Panc1 (cell line): ENCODE results near the gene CTNND2. TPM values are rescaled to one million over a fixed set of nuclear protein-coding genes. Genes with fewer than 3 reads are reported as not detected.

Experiments used
- ATAC-seq: fragments of 200-7000 bp; cut with Tn5 transposase; 2 replicates; pipeline ENCODE4 v1.9.1; 2020; ENCODE audit warnings: mild to moderate bottlenecking, moderate library complexity
- BruUV-seq: library from RNA; stranded (reverse); fragments of 400-500 nt; replicated peaks from 2 replicates; lab custom pipeline; 2021; lab: Mats Ljungman, UMichigan
- CTCF ChIA-PET: fragments of 300-600 bp; sonication (Branson Sonifier 250); formaldehyde crosslinking; loops from one replicate; lab custom pipeline; 2022; ENCODE audit warnings: antibody characterized with exemption; lab: Charles Lee
- POLR2A ChIA-PET: fragments of 300-600 bp; sonication (Branson Sonifier 250); formaldehyde crosslinking; loops from one replicate; lab custom pipeline; 2022; ENCODE audit warnings: antibody characterized with exemption; lab: Charles Lee
- DNase-seq: peaks from one replicate; pipeline ENCODE4 v3.0.0-alpha.2; 2010; ENCODE audit warnings: low read depth, low spot score
- H3K27ac ChIP-seq: 2 replicates; pipeline ENCODE4 v1.5.1; 2011; ENCODE audit warnings: mild to moderate bottlenecking, low read length, inconsistent platforms
- H3K27me3 ChIP-seq: fragments of 200-500 bp; sonication (Bioruptor generic); 2 replicates; pipeline ENCODE4 v1.6.0; 2014; ENCODE audit warnings: low read length, inconsistent platforms; ENCODE audit not compliant: control insufficient read depth, insufficient read depth
- H3K36me3 ChIP-seq: fragments of 200-500 bp; sonication (Bioruptor generic); 2 replicates; pipeline ENCODE4 v1.5.1; 2014; ENCODE audit warnings: inconsistent platforms, mild to moderate bottlenecking, low read length, moderate library complexity; ENCODE audit not compliant: control insufficient read depth, insufficient read depth
- H3K4me1 ChIP-seq: 2 replicates; pipeline ENCODE4 v1.5.1; 2011; ENCODE audit warnings: inconsistent platforms, mild to moderate bottlenecking, low read length, moderate library complexity; ENCODE audit not compliant: control insufficient read depth, insufficient read depth
- H3K4me3 ChIP-seq, 2 experiments: 2 replicates each; pipeline ENCODE4 v1.5.1; 2011 to 2012; ENCODE audit warnings: low read depth in 2 of 2, low read length in 2 of 2, mild to moderate bottlenecking in 2 of 2, inconsistent platforms in 1 of 2, moderate library complexity in 1 of 2
- H3K9me3 ChIP-seq: fragments of 200-500 bp; sonication (Bioruptor generic); 2 replicates; pipeline ENCODE4 v1.5.1; 2014; ENCODE audit warnings: low read depth, mild to moderate bottlenecking, inconsistent platforms, low read length, moderate library complexity; ENCODE audit not compliant: control insufficient read depth, insufficient read depth
- POLR2AphosphoS5 ChIP-seq: IDR thresholded peaks from 2 replicates; pipeline ENCODE4 v1.6.1; 2012; ENCODE audit warnings: mild to moderate bottlenecking, low read depth, low read length, moderate library complexity
- SIN3A ChIP-seq: IDR thresholded peaks from 2 replicates; pipeline ENCODE4 v1.6.1; 2012; ENCODE audit warnings: low read depth, mild to moderate bottlenecking, low read length, moderate library complexity, borderline replicate concordance; ENCODE audit not compliant: insufficient read depth
- TCF7L2 ChIP-seq: IDR thresholded peaks from 2 replicates; pipeline ENCODE4 v1.6.1; 2011; ENCODE audit warnings: mild to moderate bottlenecking, low read depth, low read length, inconsistent platforms
- in situ Hi-C: cut with HindIII; loops from 2 replicates; pipeline ENCODE4 v1.10.0; 2016; ENCODE audit warnings: low sequenced_read_pairs, low pct_unique_long_range_greater_than_20kb
- intact Hi-C: fragments of 100-400 bp; cut with micrococcal nuclease; formaldehyde crosslinking; loops from one replicate; pipeline ENCODE4 v1.10.0; 2022; ENCODE audit not compliant: unreplicated experiment
- total RNA-seq: library from RNA; stranded (reverse); gene quantifications from one replicate; pipeline ENCODE4 v1.2.1, GENCODE V29; 2021; ENCODE audit not compliant: unreplicated experiment
- TF ChIP-seq, protein P1 (sequence below): fragments of 450-650 bp; IDR thresholded peaks from 2 replicates; pipeline ENCODE4 v1.5.1; 2017; ENCODE audit warnings: mild to moderate bottlenecking
- TF ChIP-seq, protein P2 (sequence below), 2 experiments: IDR thresholded peaks; 2 replicates each; pipeline ENCODE4 v1.6.1; 2011 to 2012; ENCODE audit warnings: low read depth in 2 of 2, control low read depth in 1 of 2, low read length in 1 of 2, mild to moderate bottlenecking in 1 of 2, moderate library complexity in 1 of 2; ENCODE audit not compliant: insufficient read depth in 1 of 2

CTNND2 gene
- total RNA-seq, 1 experiment from 2014 or later: 1.0 TPM

DNA sequence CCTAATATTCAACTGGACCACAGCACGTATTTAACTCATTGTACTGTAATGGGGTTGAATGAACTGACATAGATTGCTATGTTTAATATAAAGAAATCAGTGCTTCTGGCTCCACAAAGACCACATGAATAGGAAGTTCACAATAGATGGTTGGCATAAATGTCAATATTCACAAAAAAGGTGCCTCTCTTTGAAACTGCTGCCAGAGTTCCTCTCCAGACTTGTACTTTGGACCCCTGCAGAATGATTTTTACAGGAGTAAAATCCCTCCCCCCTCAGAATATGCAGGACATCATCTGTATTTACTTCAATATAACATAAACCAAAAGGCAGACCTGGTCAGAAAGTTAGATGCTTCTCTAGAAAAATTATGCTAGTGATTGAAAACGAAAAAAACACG lies 634.7 kb downstream of the CTNND2 start:
- BruUV-seq: no TSS peak
- CTCF ChIA-PET: no interaction called here
- POLR2A ChIA-PET: no interaction called here
- peaks cover 4% of the 10 kb centered on the region; the same call in 1 of the 2 replicates for H3K27me3 ChIP-seq
- in situ Hi-C loops (no loop called here), intact Hi-C loops (loop anchor here (5.0 kb wide), 2 partner anchors 223 to 753 kb away; no protein-coding TSS in a partner anchor)
- H3K36me3 ChIP-seq: no peaks in the 10 kb centered on the region
- no peak for DNase-seq
- H3K4me3 ChIP-seq: no peak overlapping the region
- ATAC-seq: no peak
- no peaks in the 10 kb centered on the region for H3K9me3 ChIP-seq
- no peak overlapping the region for H3K27ac ChIP-seq
- H3K4me1 ChIP-seq: no peaks in the 10 kb centered on the region
- TF ChIP-seq, protein P1, sequence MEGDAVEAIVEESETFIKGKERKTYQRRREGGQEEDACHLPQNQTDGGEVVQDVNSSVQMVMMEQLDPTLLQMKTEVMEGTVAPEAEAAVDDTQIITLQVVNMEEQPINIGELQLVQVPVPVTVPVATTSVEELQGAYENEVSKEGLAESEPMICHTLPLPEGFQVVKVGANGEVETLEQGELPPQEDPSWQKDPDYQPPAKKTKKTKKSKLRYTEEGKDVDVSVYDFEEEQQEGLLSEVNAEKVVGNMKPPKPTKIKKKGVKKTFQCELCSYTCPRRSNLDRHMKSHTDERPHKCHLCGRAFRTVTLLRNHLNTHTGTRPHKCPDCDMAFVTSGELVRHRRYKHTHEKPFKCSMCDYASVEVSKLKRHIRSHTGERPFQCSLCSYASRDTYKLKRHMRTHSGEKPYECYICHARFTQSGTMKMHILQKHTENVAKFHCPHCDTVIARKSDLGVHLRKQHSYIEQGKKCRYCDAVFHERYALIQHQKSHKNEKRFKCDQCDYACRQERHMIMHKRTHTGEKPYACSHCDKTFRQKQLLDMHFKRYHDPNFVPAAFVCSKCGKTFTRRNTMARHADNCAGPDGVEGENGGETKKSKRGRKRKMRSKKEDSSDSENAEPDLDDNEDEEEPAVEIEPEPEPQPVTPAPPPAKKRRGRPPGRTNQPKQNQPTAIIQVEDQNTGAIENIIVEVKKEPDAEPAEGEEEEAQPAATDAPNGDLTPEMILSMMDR: no peak
- no peak for TF ChIP-seq SIN3A

DNA sequence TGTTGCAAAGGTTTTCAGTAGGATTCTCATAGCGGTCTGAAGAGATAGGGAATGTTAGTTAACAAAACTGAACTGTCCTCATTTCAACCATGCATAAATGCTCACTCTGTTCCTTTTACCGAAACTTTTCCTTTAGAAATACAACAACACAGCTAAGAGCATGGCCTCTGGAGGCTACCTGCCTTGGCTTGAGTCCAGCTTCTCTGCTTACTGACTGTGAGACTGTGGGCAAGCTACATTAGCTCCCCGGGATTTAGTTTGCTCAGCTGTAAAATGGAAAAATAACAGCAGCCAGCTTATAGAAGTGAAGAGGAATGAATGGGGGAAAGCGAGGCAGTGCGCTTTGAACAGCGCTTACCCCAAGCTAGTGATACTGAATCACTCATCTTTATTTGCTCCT lies 635.4 kb downstream of the CTNND2 start:
- no TSS peak for BruUV-seq
- H3K36me3 ChIP-seq: no peaks in the 10 kb centered on the region
- no peaks in the 10 kb centered on the region for H3K9me3 ChIP-seq
- intact Hi-C loops: loop anchor here (5.0 kb wide), 2 partner anchors 223 to 753 kb away; no protein-coding TSS in a partner anchor
- in situ Hi-C loops: no loop called here
- CTCF ChIA-PET: no interaction called here
- TF ChIP-seq, protein P2, sequence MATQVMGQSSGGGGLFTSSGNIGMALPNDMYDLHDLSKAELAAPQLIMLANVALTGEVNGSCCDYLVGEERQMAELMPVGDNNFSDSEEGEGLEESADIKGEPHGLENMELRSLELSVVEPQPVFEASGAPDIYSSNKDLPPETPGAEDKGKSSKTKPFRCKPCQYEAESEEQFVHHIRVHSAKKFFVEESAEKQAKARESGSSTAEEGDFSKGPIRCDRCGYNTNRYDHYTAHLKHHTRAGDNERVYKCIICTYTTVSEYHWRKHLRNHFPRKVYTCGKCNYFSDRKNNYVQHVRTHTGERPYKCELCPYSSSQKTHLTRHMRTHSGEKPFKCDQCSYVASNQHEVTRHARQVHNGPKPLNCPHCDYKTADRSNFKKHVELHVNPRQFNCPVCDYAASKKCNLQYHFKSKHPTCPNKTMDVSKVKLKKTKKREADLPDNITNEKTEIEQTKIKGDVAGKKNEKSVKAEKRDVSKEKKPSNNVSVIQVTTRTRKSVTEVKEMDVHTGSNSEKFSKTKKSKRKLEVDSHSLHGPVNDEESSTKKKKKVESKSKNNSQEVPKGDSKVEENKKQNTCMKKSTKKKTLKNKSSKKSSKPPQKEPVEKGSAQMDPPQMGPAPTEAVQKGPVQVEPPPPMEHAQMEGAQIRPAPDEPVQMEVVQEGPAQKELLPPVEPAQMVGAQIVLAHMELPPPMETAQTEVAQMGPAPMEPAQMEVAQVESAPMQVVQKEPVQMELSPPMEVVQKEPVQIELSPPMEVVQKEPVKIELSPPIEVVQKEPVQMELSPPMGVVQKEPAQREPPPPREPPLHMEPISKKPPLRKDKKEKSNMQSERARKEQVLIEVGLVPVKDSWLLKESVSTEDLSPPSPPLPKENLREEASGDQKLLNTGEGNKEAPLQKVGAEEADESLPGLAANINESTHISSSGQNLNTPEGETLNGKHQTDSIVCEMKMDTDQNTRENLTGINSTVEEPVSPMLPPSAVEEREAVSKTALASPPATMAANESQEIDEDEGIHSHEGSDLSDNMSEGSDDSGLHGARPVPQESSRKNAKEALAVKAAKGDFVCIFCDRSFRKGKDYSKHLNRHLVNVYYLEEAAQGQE (IDR thresholded peaks at IDR 0.05; ENCODE audit: insufficient read depth in 1 of 2, low read depth in 2 of 2, low read length in 1 of 2): no peak
- TF ChIP-seq, protein P1: no peak
- H3K4me3 ChIP-seq: no peak overlapping the region
- ATAC-seq: no peak
- POLR2A ChIA-PET: no interaction called here
- no peak for DNase-seq
- no peak overlapping the region for H3K27ac ChIP-seq
- no peaks in the 10 kb centered on the region for H3K4me1 ChIP-seq
- H3K27me3 ChIP-seq: peaks cover 4% of the 10 kb centered on the region; the same call in 1 of the 2 replicates

DNA sequence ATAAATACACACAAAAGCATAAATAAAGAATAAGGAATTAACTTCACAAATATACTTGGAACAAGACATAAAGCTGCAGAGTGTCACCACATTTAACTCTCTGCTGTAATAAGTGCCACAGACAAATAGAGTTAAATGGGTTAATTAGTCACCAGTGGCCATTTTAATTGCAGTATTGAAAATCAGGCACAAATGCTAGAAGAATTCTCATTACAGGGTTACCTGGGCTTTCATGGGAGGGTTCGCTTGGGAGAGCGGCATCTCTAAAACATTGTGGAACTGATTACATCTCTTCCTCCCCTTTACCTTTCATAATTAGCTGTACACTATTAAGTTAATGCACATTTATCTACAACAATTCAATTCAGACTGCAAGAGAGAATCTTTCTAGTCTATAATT lies 637.9 kb downstream of the CTNND2 start:
- Histone ChIP-seq H3K9me3 (no peaks in the 10 kb centered on the region), H3K4me3 (no peak overlapping the region), H3K36me3 (no peaks in the 10 kb centered on the region), H3K27me3 (peaks cover 4% of the 10 kb centered on the region; the same call in 1 of the 2 replicates), H3K27ac (no peak overlapping the region), H3K4me1 (no peaks in the 10 kb centered on the region)
- CTCF ChIA-PET: interaction anchor here (0.6 kb wide), 1 partner anchor 82 kb away, joined by 3 read pairs; no protein-coding TSS in a partner anchor
- DNase-seq (no peak), ATAC-seq (no peak)
- POLR2A ChIA-PET: no interaction called here
- BruUV-seq: no TSS peak
- intact Hi-C loops: loop anchor here (5.0 kb wide), 2 partner anchors 226 to 756 kb away; no protein-coding TSS in a partner anchor
- in situ Hi-C loops: no loop called here
- TF ChIP-seq, protein P1: no peak
- TF ChIP-seq, protein P2 (IDR thresholded peaks at IDR 0.05; ENCODE audit: insufficient read depth in 1 of 2, low read depth in 2 of 2, low read length in 1 of 2): no peak
- TF ChIP-seq SIN3A: no peak
- no peak for TF ChIP-seq POLR2AphosphoS5
- TF ChIP-seq TCF7L2: no peak
